SU-DHL-6 (cell line): ENCODE results near the gene FBLN2.

Experiments
- H2AFZ ChIP-seq: fragments of 200-600 bp; sonication (generic); 2 replicates; pipeline ENCODE4 v1.6.1; 2014; ENCODE audit warnings: low read depth, mild to moderate bottlenecking, moderate library complexity, mixed read lengths, antibody characterized with exemption, low read length; ENCODE audit not compliant: severe bottlenecking
- H3F3A ChIP-seq: fragments of 200-600 bp; shearing (Covaris generic); 2 replicates; pipeline ENCODE4 v1.6.0; 2016; ENCODE audit warnings: antibody characterized with exemption, mild to moderate bottlenecking; ENCODE audit not compliant: insufficient read depth
- H3K27ac ChIP-seq: fragments of 200-600 bp; sonication (generic); 2 replicates; pipeline ENCODE4 v1.5.1; 2016; ENCODE audit warnings: low read depth, mild to moderate bottlenecking, low read length, moderate library complexity, mixed read lengths
- H3K27me3 ChIP-seq: fragments of 200-600 bp; sonication (generic), shearing (Covaris generic); 2 replicates; pipeline ENCODE4 v1.6.0; 2014; ENCODE audit warnings: mild to moderate bottlenecking, low read length
- H3K36me3 ChIP-seq: fragments of 200-600 bp; sonication (generic); 2 replicates; pipeline ENCODE4 v1.6.1; 2014; ENCODE audit warnings: mild to moderate bottlenecking, low read length, mixed read lengths
- H3K4me2 ChIP-seq: fragments of 300-600, 200-600 bp; shearing (Covaris generic), sonication (generic); 2 replicates; pipeline ENCODE4 v1.6.0; 2014; ENCODE audit warnings: low read length, low read depth, mild to moderate bottlenecking; ENCODE audit not compliant: poor library complexity, severe bottlenecking
- H3K4me3 ChIP-seq: fragments of 200-600 bp; sonication (generic); 2 replicates; pipeline ENCODE4 v1.5.1; 2014; ENCODE audit warnings: antibody characterized with exemption, low read length, mild to moderate bottlenecking, mixed read lengths; ENCODE audit not compliant: insufficient read depth, poor library complexity, severe bottlenecking
- H3K79me2 ChIP-seq: fragments of 200-600 bp; sonication (generic); 2 replicates; pipeline ENCODE4 v1.6.1; 2014; ENCODE audit warnings: mild to moderate bottlenecking, low read length, moderate library complexity; ENCODE audit not compliant: insufficient read depth
- H3K9ac ChIP-seq: fragments of 200-600 bp; sonication (generic); 2 replicates; pipeline ENCODE4 v1.7.0; 2014; ENCODE audit warnings: mild to moderate bottlenecking, low read length
- H3K9me2 ChIP-seq: fragments of 200-600 bp; sonication (generic); replicated peaks from 2 replicates; pipeline ENCODE4 v1.6.1; 2014; ENCODE audit warnings: low read length; ENCODE audit not compliant: insufficient read depth
- H3K9me3 ChIP-seq: fragments of 200-600 bp; sonication (generic); 2 replicates; pipeline ENCODE4 v1.6.1; 2014; ENCODE audit warnings: low read length, mixed read lengths; ENCODE audit not compliant: insufficient read depth
- H4K20me1 ChIP-seq: fragments of 200-600 bp; sonication (generic); 2 replicates; pipeline ENCODE4 v1.6.1; 2014; ENCODE audit warnings: low read depth, mild to moderate bottlenecking, antibody characterized with exemption, low read length, moderate library complexity, mixed read lengths
- EZH2phosphoT487 ChIP-seq: fragments of 200-600 bp; sonication (generic), shearing (Covaris generic); conservative IDR thresholded peaks from 2 replicates; pipeline ENCODE4 v1.6.1; 2018; ENCODE audit warnings: mild to moderate bottlenecking, antibody characterized with exemption, low read length, moderate library complexity, mixed read lengths
- TF ChIP-seq, protein P1 (sequence below): fragments of 200-600 bp; sonication (generic); IDR thresholded peaks from one replicate; pipeline ENCODE4 v1.5.1; 2017; ENCODE audit warnings: antibody characterized with exemption, mild to moderate bottlenecking, low read length, moderate library complexity; ENCODE audit not compliant: insufficient read depth, poor library complexity, severe bottlenecking

The FBLN2 gene

DNA sequence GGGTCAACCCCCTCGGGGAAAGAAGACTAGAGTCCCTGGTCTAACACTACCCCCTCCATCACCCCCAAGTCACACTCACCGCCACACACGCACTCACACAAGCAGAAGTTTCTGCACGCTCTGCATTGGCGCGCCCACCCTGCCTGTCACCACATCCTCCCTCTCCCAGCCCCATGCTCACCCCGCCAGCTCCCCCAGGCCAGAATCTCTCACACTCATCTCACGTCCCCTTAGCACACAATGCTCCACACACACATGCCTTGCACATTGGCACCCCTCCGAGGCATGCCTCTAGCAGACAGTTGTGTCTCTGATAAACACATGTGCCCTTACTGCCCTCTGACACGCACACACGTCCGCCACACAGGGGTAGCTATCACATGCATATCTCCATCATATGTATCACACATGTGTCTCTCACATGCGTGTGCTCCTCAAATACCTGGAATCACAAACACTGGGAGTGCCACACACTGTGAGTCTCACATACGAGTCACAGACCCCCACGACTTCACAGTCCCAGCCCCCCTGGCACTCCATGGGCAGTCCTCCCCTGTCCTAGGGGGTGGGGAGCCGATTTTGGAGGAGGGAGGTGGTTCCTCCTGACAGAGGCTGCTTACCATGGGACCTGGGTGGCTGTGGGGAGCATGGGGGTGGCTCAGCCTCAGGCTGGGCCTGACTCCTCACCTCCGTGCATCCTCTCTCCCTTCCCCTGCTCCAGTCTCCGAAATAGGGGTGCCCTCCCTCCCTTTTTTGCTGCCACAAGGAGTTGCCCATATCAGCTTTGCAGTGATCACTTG, 898 bp downstream of the FBLN2 start:
- Histone ChIP-seq H3K79me2 (no peaks in the 10 kb centered on the region), H3K9ac (no peak overlapping the region), H3K9me3 (no peaks in the 10 kb centered on the region), H3K4me2 (no peak overlapping the region), H3K4me3 (no peak overlapping the region), H3K27me3 (no peaks in the 10 kb centered on the region), H3F3A (no peaks in the 10 kb centered on the region), H3K9me2 (no peaks in the 10 kb centered on the region), H4K20me1 (no peaks in the 10 kb centered on the region), H3K27ac (no peak overlapping the region), H2AFZ (no peak overlapping the region), H3K36me3 (no peaks in the 10 kb centered on the region)
- TF ChIP-seq EZH2phosphoT487, result no peak
- TF ChIP-seq, protein P1, sequence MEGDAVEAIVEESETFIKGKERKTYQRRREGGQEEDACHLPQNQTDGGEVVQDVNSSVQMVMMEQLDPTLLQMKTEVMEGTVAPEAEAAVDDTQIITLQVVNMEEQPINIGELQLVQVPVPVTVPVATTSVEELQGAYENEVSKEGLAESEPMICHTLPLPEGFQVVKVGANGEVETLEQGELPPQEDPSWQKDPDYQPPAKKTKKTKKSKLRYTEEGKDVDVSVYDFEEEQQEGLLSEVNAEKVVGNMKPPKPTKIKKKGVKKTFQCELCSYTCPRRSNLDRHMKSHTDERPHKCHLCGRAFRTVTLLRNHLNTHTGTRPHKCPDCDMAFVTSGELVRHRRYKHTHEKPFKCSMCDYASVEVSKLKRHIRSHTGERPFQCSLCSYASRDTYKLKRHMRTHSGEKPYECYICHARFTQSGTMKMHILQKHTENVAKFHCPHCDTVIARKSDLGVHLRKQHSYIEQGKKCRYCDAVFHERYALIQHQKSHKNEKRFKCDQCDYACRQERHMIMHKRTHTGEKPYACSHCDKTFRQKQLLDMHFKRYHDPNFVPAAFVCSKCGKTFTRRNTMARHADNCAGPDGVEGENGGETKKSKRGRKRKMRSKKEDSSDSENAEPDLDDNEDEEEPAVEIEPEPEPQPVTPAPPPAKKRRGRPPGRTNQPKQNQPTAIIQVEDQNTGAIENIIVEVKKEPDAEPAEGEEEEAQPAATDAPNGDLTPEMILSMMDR, result no peak

- H3K9ac ChIP-seq, result no peak overlapping the region
Measured at GRCh38 chr3:13550423-13550690, 1.4 kb downstream of the FBLN2 start.

DNA sequence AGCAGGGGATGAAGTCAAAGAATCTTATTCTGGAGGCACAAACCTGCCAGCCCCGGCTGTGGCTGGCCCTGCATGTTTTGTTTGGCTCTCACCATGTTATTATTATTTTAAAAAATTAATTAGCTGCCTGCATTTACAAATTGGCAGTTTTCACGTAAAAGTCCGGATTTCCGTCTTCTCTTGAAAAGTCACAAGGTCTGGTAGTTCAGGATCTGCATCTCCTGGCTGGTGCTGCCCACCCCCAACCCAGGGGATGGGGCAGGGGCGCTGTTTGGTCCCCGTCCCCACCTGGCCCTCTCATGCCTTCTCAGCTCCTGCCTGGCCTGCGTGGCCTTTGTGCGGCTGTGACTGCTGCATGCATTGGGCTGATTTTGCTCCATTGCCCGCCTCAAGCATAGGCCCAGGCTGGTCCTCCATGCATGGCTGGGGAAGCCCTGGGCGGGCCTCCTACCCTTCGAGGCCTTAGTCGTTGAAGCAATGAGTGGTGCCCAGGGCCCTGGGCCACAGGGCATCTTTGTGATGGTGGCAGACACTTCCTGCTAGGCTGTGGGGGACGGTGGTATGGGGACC, 2.0 kb downstream of the FBLN2 start:
- Histone ChIP-seq H3K9ac (no peak overlapping the region), H3K4me3 (no peak overlapping the region), H3K79me2 (no peaks in the 10 kb centered on the region), H3K27ac (no peak overlapping the region), H3K36me3 (no peaks in the 10 kb centered on the region), H2AFZ (no peak overlapping the region), H3K9me2 (no peaks in the 10 kb centered on the region), H3F3A (no peaks in the 10 kb centered on the region), H3K9me3 (no peaks in the 10 kb centered on the region), H4K20me1 (no peaks in the 10 kb centered on the region), H3K27me3 (no peaks in the 10 kb centered on the region), H3K4me2 (no peak overlapping the region)
- no peak for TF ChIP-seq EZH2phosphoT487
- TF ChIP-seq, protein P1, result no peak

More at GRCh38 chr3:13550423-13550690, 1.4 kb downstream of the FBLN2 start:
- H3K4me3 ChIP-seq, result no peak overlapping the region
- H3K4me2 ChIP-seq, result no peak overlapping the region
- no peaks in the 10 kb centered on the region for H3K27me3 ChIP-seq
- H3K36me3 ChIP-seq, result no peaks in the 10 kb centered on the region
- H3K27ac ChIP-seq, result no peak overlapping the region
- H4K20me1 ChIP-seq, result no peaks in the 10 kb centered on the region
- H3K9me3 ChIP-seq, result no peaks in the 10 kb centered on the region
- H3K79me2 ChIP-seq, result no peaks in the 10 kb centered on the region
- H2AFZ ChIP-seq, result no peak overlapping the region
- no peaks in the 10 kb centered on the region for H3F3A ChIP-seq
- H3K9me2 ChIP-seq, result no peaks in the 10 kb centered on the region
- TF ChIP-seq, protein P1, result no peak
- no peak for TF ChIP-seq EZH2phosphoT487
